NOMO-1 (cell line): ENCODE results near the gene PHKB.
"Not testable (repeated sequence)": the region's sequence is repeated elsewhere in the genome, so short reads cannot be mapped to it uniquely, and the experiment has no call there.

Experiments
- DNase-seq, 2 experiments: peaks; one replicate each; lab custom pipeline; 2025; ENCODE audit not compliant: unreplicated experiment in 2 of 2; lab: John Stamatoyannopoulos, UW

The PHKB gene

GRCh38 chr16:47460711-47461597 lies at the start of gene PHKB, which contains the start of gene ITFG1:
TSS of gene PHKB (plus strand) at chr16:47461331. CDS start at chr16:47461351, 20 bp downstream.
TSS of gene ITFG1 (minus strand) at chr16:47461063. CDS start at chr16:47461045, 18 bp downstream.
- DNase-seq: peak; percentile 87 to 93

- DNase-seq: no peak
Measured at GRCh38 chr16:47413041-47413440, 48.1 kb upstream of the PHKB start.

DNA sequence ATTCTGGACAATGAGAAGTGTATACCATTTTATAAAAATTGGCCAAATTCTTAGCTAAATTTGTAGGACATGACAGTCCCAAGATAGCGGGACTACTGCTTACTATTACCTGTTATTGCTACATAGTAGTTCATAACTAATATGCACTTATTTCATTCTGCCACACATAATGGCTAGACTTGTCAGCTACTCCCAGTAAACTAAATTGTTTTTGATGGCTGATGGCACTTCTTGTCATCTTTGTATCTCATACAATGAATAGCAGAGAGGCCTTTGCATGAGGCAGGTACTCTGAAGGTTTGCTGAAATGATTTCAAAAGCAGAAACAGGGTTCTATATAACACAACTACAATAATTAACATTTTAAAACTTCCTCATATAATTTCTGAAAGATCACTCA lies 44.3 kb upstream of the PHKB start:
- no peak for DNase-seq

DNA sequence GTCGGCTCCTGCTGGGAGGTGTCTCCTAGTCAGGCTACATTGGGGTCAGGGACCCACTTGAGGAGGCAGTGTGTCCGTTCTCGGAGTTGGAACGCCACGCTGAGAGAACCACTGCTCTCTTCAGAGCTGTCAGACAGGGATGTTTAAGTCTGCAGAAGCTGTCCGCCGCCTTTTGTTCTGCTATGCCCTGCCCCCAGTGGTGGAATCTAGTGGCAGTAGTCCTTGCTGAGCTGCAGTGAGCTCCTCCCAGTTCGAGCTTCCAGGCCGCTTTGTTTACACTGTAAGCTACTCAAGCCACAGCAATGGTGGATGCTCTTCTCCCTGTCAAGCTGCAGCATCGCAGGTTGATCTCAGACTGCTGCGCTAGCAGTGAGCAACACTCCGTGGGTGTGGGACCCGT lies 36.3 kb upstream of the PHKB start:
- DNase-seq: no peak

DNA sequence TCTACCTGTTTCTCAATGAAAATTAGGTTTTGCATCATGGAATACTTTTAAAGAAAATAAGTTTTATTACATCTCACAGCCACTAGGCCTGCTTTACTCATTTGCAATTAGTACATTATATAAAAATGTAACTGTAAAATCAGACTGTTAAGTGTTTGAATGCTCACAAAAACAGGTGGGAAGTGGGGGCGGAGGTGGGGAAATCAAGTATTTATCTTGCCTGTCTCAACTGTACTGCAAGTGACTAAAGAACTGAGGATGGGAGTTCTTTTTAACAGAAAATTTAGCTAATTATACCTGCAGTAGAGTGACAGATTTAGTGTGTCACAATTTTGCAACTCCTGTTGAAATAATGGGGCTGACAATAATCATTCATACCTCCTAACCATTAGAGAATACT lies 34.3 kb upstream of the PHKB start:
- DNase-seq: no peak

- DNase-seq: no peak
Measured at GRCh38 chr16:47431960-47432359, 29.2 kb upstream of the PHKB start.

GRCh38 chr16:47434274-47434673 lies 26.9 kb upstream of the PHKB start:
- DNase-seq: not testable (repeated sequence)

DNA sequence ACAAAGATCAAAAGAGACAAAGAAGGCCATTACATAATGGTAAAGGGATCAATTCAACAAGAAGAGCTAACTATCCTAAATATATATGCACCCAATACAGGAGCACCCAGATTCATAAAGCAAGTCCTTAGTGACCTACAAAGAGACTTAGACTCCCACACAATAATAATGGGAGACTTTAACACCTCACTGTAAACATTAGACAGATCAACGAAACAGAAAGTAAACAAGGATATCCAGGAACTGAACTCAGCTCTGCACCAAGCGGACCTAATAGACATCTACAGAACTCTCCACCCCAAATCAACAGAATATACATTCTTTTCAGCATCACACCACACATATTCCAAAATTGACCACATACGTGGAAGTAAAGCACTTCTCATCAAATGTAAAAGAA lies 21.1 kb upstream of the PHKB start:
- not testable (repeated sequence) for DNase-seq

- DNase-seq: not testable (repeated sequence)
Measured at GRCh38 chr16:47442884-47443283, 18.2 kb upstream of the PHKB start.

GRCh38 chr16:47446431-47446830 lies 14.7 kb upstream of the PHKB start:
- no peak for DNase-seq

DNA sequence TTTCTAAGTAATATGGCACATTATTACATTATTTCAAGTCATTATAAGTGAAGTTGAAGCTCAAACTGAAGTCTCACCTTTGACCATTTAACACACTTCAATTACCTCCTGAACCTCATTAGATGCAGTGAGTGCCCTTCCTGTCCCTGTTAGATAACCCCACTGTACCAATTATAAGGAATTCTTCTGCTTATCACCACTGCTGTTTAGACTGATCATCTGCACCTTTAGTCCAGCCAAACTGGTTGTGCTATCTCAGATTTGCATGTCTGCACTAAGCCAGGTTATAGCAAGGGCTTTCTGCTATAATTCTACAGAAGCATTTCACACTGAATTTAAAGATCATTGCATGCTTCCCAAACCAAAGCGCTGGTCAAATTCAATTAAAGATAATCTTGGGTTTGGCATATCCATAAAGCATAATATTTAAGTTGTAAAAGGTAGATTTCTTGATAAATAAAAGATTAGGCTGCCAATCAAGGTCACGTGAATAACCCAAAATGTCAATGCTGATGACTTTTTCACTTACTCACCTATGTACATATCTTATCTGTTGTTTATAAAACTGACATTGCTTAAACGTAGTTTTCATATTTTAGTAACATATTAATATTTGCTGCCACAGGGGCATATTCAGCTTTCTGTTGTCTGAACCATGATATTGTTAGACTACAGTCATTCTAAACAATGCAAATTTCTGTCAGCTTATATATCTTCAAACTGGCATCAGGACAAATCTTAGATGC lies 12.1 kb upstream of the PHKB start:
- DNase-seq: no peak

- DNase-seq: no peak
Measured at GRCh38 chr16:47449788-47450187, 11.3 kb upstream of the PHKB start.

DNA sequence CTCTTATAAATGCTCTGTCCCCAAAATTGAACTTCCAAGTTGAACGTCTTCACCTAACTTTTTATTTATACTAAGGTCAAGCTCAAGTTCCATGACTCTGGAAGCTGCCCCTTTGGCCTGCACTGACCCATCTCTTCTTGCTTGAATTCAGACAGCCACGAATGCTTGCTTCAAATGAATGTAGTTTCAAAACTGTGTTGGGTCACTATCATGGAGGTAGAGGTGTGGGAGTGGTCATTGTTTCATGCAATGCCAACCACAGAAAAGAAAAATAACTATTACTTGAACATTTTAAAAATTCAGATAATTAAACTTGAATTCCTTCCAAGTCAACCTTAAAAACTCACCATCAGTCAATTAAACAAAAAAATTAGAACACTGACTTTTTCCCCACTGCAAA lies 2.8 kb upstream of the PHKB start:
- no peak for DNase-seq

DNA sequence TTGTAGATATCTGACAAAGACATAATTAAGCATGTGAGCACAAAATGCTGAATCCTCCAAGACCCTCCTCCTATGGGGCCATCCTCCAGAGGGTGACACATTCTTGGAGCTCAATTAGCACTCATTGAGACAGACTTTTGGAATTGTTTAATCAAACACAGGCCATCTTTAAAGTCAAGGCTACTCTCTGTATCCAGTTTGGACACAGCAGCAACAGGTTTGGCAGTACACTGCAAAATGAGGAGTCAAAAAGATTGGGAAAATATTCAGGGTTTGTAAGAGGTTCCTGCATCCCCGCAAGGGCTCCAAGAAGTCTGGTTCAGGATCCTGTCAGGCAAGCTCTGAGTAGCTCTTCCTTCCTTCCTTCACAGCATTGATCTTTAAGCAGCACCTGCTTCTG lies 1.5 kb upstream of the PHKB start:
- DNase-seq: no peak

GRCh38 chr16:47460359-47460710 lies 796 bp upstream of the PHKB start:
- DNase-seq: no peak

- DNase-seq: peak; percentile 14 to 68
Measured at GRCh38 chr16:47461598-47462266, 601 bp downstream of the PHKB start.

GRCh38 chr16:47463771-47464624 lies 2.9 kb downstream of the PHKB start:
- no peak for DNase-seq

- DNase-seq: no peak
Measured at GRCh38 chr16:47465919-47466630, 4.9 kb downstream of the PHKB start.

GRCh38 chr16:47467501-47467900 lies 6.4 kb downstream of the PHKB start:
- DNase-seq: no peak
